HepG2 (cell line): Measurements from ENCODE around the gene IL16. TPM values are rescaled to one million over a fixed set of nuclear protein-coding genes. Genes with fewer than 3 reads are reported as not detected.

Source experiments
- ATAC-seq: fragments of 200-7000 bp; cut with Tn5 transposase; 3 replicates; pipeline ENCODE4 v1.9.1; 2020; ENCODE audit warnings: mild to moderate bottlenecking, moderate library complexity
- BruUV-seq: library from RNA; stranded (reverse); fragments of 400-500 nt; replicated peaks from 2 replicates; lab custom pipeline; 2021; lab: Mats Ljungman, UMichigan
- CTCF ChIA-PET: fragments of 300-600 bp; formaldehyde crosslinking; extraction: SDS; loops from one replicate; lab custom pipeline; 2021; ENCODE audit warnings: low total read pairs, inconsistent platforms, low intra/inter-chr PET ratio; lab: Yijun Ruan, JAX
- POLR2A ChIA-PET: fragments of 350-600 bp; sonication (Branson Sonifier 250); formaldehyde crosslinking; loops from one replicate; lab custom pipeline; 2020; ENCODE audit warnings: antibody characterized with exemption, inconsistent platforms; lab: Yijun Ruan, JAX
- DNase-seq: peaks from one replicate; pipeline ENCODE4 v3.0.0-alpha.2; 2015; ENCODE audit warnings: low spot score
- FAIRE-seq: peaks from 3 replicates; lab custom pipeline; 2011; peaks lifted over from hg19 to GRCh38; lab: Jason Lieb, UNC
- H2AFZ ChIP-seq: one replicate; pipeline ENCODE4 v1.6.1; 2011; ENCODE audit warnings: low read length, inconsistent platforms
- H3K27ac ChIP-seq: fragments of 300-600 bp; 3 replicates; pipeline ENCODE4 v1.8.0; 2011; ENCODE audit warnings: mixed run types, mild to moderate bottlenecking, mixed read lengths, low read length, inconsistent platforms; ENCODE audit not compliant: insufficient read depth; ENCODE audit errors: extremely low read length
- H3K27me3 ChIP-seq, 2 experiments: fragments of 200-600 bp in 1 of 2; 2 replicates in 1 of 2; 3 replicates in 1 of 2; pipeline versions ENCODE4 v1.6.0 to v1.8.0; 2011; ENCODE audit warnings: low read length in 2 of 2, mild to moderate bottlenecking in 2 of 2, moderate library complexity in 2 of 2, inconsistent platforms in 1 of 2; ENCODE audit not compliant: insufficient read depth in 2 of 2, control insufficient read depth in 1 of 2
- H3K36me3 ChIP-seq, 2 experiments: fragments of 200-600 bp in 1 of 2; replicated peaks in 1 of 2; 2 replicates in 1 of 2; 3 replicates in 1 of 2; pipeline versions ENCODE4 v1.5.1 to v1.8.0; 2011; ENCODE audit warnings: low read length in 2 of 2, inconsistent platforms in 1 of 2; ENCODE audit not compliant: insufficient read depth in 2 of 2, control insufficient read depth in 1 of 2
- H3K4me1 ChIP-seq: 2 replicates; pipeline ENCODE4 v1.5.1; 2012; ENCODE audit warnings: low read length, inconsistent platforms; ENCODE audit not compliant: insufficient read depth
- H3K4me2 ChIP-seq: 2 replicates; pipeline ENCODE4 v1.6.0; 2011; ENCODE audit warnings: low read depth, low read length, inconsistent platforms
- H3K4me3 ChIP-seq, 3 experiments: fragments of 200-600 bp in 1 of 3; sonication (generic), shearing (Covaris generic) in 1 of 3; replicated peaks in 1 of 3; 2 replicates each; pipeline ENCODE4 v1.5.1; 2011 to 2016; ENCODE audit warnings: low read length in 3 of 3, inconsistent platforms in 2 of 3, low read depth in 2 of 3, mild to moderate bottlenecking in 2 of 3, control low read depth in 1 of 3, mixed read lengths in 1 of 3; ENCODE audit not compliant: insufficient read depth in 1 of 3
- H3K79me2 ChIP-seq: one replicate; pipeline ENCODE4 v1.6.1; 2011; ENCODE audit warnings: low read length, inconsistent platforms; ENCODE audit not compliant: insufficient read depth
- H3K9ac ChIP-seq: 2 replicates; pipeline ENCODE4 v1.6.0; 2011; ENCODE audit warnings: mild to moderate bottlenecking, low read depth, low read length, inconsistent platforms; ENCODE audit not compliant: insufficient read depth
- H3K9me3 ChIP-seq: 2 replicates; pipeline ENCODE4 v1.5.1; 2012; ENCODE audit warnings: mild to moderate bottlenecking, low read length
- H4K20me1 ChIP-seq: 2 replicates; pipeline ENCODE4 v1.6.0; 2011; ENCODE audit warnings: inconsistent platforms, mild to moderate bottlenecking, low read length, moderate library complexity; ENCODE audit not compliant: insufficient read depth
- MYNN ChIP-seq: sonication (generic); formaldehyde crosslinking; IDR thresholded peaks from 2 replicates; pipeline ENCODE4 v1.4.0; 2020; ENCODE audit warnings: mild to moderate bottlenecking, low read depth, missing genetic modification reagents
- NCOR1 ChIP-seq: fragments of 200-600 bp; sonication (generic); IDR thresholded peaks from 2 replicates; pipeline ENCODE4 v1.7.0; 2017; ENCODE audit warnings: antibody characterized with exemption, low read length, borderline replicate concordance
- NR2F6 ChIP-seq, 2 experiments: IDR thresholded peaks; 2 replicates each; pipeline ENCODE4 v1.6.1; 2016; ENCODE audit warnings: antibody characterized with exemption in 1 of 2, mild to moderate bottlenecking in 1 of 2
- PLRG1 ChIP-seq: fragments of 450-650 bp; conservative IDR thresholded peaks from 2 replicates; pipeline ENCODE4 v1.6.1; 2016
- WGBS: methylation state at CpG from one replicate; pipeline ENCODE4 v1.1.6; 2017; ENCODE audit warnings: low lambda C conversion rate; 5-methylcytosine and 5-hydroxymethylcytosine counted together
- in situ Hi-C: cut with HindIII; loops from 2 replicates; pipeline ENCODE4 v1.10.0; 2017; ENCODE audit warnings: low pct_unique_long_range_greater_than_20kb; ENCODE audit not compliant: extremely low pct_ligation_motif_present
- intact Hi-C: fragments of 100-400 bp; cut with micrococcal nuclease; formaldehyde crosslinking; loops from one replicate; pipeline ENCODE4 v1.10.0; 2022; ENCODE audit not compliant: unreplicated experiment
- polyA plus RNA-seq, 8 experiments: library from polyadenylated mRNA; depleted of rRNA in 3 of 8; stranded (reverse) in 7 of 8; unstranded in 1 of 8; fragments of >200 nt; fragmentation: Illumina TruSeq in 4 of 8; extraction: Trizol in 4 of 8; gene quantifications; 2 replicates each; pipeline versions ENCODE4 v1.2.1 to v1.2.3, GENCODE V29; 2011 to 2016; ENCODE audit warnings: low read depth in 4 of 8, missing spikeins in 1 of 8, mixed read lengths in 1 of 8; ENCODE audit not compliant: insufficient read depth in 1 of 8
- total RNA-seq, 5 experiments: library from RNA; depleted of rRNA; stranded (reverse); fragments of >200 nt; fragmentation: Illumina TruSeq; extraction: Trizol; gene quantifications; 2 replicates each; pipeline ENCODE4 v1.2.3, GENCODE V29; 2016; ENCODE audit warnings: low read depth in 1 of 5
- TF ChIP-seq, protein P1 (sequence below): sonication (generic); formaldehyde crosslinking; IDR thresholded peaks from 2 replicates; pipeline ENCODE4 v1.4.0; 2020; ENCODE audit warnings: mild to moderate bottlenecking, missing genetic modification reagents, borderline replicate concordance
- TF ChIP-seq, protein P2 (sequence below): sonication (generic); formaldehyde crosslinking; IDR thresholded peaks from 2 replicates; pipeline ENCODE4 v1.5.0; 2020; ENCODE audit warnings: missing genetic modification reagents

The IL16 gene
- total and polyA plus RNA-seq, 2 of the 13 experiments (the other 11 are each of a cell fraction or from before 2014, with no cell fraction given) = 0.03 TPM; not detected in 1

DNA sequence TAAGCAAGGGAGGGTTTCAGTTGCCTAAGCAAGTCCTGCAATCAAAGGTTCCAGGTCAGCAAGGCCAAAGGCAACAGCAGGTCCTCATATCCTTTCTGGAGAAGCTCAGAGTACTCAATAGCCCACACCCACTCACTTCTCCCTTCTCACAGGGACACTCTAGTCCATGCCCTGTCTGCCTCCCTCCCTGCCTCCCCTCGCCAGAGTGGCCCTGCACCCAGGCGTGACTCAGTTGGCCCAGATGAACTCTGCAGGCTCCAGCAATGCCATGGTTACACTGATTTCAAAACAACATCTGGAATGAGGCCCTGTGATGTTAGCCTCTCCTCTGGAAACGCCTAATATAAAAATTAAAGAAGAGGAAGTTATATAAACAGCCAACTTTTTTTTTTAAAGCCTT is 32.9 kb downstream of the IL16 start:
- Histone ChIP-seq H3K79me2 (no peaks in the 10 kb centered on the region), H3K27ac (no peak overlapping the region), H2AFZ (no peak overlapping the region), H3K27me3 (no peaks in the 10 kb centered on the region), H3K9ac (no peak overlapping the region), H3K4me2 (no peak overlapping the region), H4K20me1 (no peaks in the 10 kb centered on the region), H3K36me3 (no peaks in the 10 kb centered on the region), H3K9me3 (no peaks in the 10 kb centered on the region), H3K4me1 (no peaks in the 10 kb centered on the region), H3K4me3 (no peak overlapping the region)
- 0% methylated on average over 3 of the region's 3 CpGs for WGBS
- CTCF ChIA-PET = no interaction called here
- POLR2A ChIA-PET = no interaction called here
- no TSS peak for BruUV-seq
- FAIRE-seq (no peak), DNase-seq (no peak), ATAC-seq (no peak)
- in situ Hi-C loops = no loop called here
- intact Hi-C loops = no loop called here
- TF ChIP-seq MYNN (no peak), NCOR1 (no peak), PLRG1 (no peak), NR2F6 (IDR thresholded peaks at IDR 0.05) (no peak), NR2F6 (CRISPR knock-in tag; IDR thresholded peaks at IDR 0.05) (no peak)
- TF ChIP-seq, protein P1, sequence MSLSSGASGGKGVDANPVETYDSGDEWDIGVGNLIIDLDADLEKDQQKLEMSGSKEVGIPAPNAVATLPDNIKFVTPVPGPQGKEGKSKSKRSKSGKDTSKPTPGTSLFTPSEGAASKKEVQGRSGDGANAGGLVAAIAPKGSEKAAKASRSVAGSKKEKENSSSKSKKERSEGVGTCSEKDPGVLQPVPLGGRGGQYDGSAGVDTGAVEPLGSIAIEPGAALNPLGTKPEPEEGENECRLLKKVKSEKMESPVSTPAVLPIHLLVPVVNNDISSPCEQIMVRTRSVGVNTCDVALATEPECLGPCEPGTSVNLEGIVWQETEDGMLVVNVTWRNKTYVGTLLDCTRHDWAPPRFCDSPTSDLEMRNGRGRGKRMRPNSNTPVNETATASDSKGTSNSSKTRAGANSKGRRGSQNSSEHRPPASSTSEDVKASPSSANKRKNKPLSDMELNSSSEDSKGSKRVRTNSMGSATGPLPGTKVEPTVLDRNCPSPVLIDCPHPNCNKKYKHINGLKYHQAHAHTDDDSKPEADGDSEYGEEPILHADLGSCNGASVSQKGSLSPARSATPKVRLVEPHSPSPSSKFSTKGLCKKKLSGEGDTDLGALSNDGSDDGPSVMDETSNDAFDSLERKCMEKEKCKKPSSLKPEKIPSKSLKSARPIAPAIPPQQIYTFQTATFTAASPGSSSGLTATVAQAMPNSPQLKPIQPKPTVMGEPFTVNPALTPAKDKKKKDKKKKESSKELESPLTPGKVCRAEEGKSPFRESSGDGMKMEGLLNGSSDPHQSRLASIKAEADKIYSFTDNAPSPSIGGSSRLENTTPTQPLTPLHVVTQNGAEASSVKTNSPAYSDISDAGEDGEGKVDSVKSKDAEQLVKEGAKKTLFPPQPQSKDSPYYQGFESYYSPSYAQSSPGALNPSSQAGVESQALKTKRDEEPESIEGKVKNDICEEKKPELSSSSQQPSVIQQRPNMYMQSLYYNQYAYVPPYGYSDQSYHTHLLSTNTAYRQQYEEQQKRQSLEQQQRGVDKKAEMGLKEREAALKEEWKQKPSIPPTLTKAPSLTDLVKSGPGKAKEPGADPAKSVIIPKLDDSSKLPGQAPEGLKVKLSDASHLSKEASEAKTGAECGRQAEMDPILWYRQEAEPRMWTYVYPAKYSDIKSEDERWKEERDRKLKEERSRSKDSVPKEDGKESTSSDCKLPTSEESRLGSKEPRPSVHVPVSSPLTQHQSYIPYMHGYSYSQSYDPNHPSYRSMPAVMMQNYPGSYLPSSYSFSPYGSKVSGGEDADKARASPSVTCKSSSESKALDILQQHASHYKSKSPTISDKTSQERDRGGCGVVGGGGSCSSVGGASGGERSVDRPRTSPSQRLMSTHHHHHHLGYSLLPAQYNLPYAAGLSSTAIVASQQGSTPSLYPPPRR (CRISPR knock-in tag) = no peak
- TF ChIP-seq, protein P2, sequence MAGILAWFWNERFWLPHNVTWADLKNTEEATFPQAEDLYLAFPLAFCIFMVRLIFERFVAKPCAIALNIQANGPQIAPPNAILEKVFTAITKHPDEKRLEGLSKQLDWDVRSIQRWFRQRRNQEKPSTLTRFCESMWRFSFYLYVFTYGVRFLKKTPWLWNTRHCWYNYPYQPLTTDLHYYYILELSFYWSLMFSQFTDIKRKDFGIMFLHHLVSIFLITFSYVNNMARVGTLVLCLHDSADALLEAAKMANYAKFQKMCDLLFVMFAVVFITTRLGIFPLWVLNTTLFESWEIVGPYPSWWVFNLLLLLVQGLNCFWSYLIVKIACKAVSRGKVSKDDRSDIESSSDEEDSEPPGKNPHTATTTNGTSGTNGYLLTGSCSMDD (CRISPR knock-in tag) = no peak
